ENCODE data around the gene JAKMIP2.

The JAKMIP2 gene

DNA sequence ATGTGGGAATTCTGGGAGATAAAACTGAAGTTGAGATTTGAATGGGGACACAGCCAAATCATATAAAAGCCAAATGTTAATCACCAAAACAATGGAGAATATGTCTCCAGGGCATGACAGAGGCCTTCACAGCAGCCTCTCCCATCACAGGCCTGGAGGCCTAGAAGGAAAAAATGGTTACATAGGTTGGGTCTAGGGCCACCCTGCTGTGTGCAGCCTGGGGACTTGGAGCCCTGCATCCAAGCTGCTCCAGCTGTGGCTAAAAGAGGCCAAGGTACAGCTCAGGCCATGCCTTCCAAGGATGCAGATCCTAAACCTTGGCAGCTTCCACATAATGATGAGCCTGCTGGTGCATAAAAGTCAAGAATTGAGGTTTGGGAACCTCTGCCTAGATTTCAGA lies 85.1 kb downstream of the JAKMIP2 start:
- no peak for DNase-seq (ENCODE audit: low read depth)

DNA sequence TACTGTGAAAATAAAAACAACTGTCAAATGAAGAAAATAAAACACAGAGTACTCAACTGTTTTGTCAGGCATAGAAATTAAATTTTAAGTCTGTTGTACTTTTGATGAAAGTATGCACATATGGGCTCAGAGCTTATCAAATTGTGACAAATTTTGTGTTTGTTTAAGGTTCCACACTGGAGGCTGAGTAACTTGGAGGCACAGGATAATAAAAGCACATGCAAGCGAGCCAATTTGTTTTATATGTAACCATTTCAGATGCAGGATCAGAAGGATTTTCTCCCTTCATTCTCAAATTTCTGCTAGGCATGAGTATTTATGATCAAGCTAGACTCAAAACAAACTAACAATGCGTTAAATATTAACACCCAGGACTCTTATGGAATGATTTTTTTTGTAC lies 87.8 kb downstream of the JAKMIP2 start:
- no peak for DNase-seq (ENCODE audit: low read depth)

DNA sequence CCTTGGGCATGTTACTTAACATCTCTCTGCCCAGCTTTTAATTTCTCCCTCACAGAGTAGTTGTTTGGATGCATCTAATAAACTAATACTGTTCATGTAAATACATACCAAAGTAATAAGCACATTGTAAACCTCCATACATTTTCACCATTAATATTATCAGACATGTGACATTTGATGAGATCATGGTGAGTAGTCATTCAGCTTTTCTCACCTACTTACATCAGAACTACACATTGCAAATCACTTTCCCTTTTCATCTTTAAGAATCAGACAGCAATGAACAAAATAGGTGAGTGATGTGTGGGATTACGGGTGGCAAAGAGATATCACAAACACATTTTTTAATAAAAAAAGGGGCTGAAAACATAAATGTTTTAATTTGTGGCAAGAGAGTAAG lies 89.3 kb downstream of the JAKMIP2 start:
- DNase-seq (ENCODE audit: low read depth) = no peak

DNA sequence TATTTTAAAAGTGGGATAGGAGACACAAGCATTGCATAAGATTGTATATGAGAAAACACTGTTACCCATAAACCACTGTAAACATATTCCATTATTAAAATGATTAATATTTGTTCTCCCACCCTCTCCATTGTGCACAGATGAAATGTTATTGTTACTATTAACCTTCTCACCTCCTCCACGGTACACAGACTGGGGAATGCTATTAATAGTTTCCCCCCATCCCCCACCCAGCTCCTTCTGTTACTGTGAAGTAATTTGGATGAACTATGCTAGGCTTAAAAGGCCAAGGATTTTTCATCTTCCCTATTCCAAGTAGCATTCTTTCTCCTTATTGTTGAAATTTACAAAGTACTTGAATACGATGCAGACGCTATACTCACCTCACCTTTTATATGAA lies 91.4 kb downstream of the JAKMIP2 start:
- DNase-seq (ENCODE audit: low read depth) = no peak

DNA sequence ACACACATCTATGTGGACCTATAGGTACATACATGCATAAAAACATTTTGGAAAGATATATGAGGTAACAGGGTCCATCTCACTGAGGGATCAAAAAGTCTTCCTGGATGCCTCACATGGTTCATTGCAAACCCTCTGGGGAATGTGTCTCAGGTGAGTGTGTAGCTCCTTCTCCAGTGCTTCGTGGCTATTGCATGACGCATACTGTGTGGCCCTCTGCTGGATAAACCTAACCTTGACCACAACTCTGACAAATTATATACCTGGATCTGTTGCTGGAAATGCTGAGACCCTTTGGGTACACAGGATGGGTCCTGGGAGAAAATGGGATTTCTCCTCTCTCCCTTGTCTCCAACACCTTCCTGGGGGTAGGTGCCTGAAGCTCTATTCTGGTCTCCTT lies 91.9 kb downstream of the JAKMIP2 start:
- no peak for DNase-seq (ENCODE audit: low read depth)

DNA sequence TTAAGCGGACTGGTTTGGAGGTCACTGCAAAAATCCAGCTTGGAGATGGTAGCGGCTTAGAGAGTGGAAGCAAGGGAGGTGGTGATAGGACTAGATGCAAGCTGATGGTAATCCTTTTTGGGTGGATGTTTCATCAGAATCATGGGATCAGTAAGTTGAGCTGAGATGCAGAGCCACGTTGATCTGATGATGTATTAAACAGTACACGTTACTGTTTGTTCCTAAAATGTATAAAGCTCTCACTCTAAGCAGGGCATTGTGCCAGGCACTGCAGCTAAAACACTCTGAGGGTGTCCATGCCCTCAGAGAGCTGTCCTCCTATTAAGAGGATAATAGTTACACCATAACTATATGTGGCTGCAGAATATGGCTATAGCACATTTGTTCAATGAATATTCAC lies 93.1 kb downstream of the JAKMIP2 start:
- DNase-seq (ENCODE audit: low read depth) = no peak

DNA sequence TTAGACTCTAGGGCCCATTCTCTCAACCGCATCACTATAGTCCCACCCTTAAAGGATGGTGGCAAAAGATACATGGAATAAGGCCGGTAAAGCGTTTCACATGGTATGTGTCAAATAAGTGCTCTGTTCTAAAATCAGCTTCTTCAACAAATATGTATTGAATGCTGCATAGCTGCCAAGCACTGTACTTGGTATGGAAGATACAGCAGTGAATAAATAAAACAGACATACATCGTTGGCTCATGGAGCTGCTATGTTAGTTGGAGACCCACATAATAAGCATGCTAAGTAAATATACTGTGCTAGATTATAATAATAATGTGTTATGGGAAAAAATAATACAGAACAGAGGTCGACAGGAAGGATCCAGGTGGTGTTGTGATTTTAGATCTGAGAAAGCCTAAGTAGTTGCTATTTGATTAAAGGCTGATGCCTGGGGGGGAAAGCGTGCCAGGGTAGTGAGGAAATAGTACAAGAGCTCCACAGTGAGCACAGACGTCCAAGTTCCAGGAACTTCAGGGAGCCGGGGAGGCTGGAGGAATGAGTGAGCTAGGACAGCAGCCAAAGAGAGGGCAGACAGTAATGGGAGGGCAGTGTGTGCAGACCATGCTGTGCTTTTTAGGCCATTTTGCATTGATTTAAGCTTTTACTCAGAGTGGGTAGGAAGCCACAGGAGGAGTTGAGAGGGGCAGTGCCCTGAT lies 93.7 kb downstream of the JAKMIP2 start:
- DNase-seq (ENCODE audit: low read depth) = no peak

DNA sequence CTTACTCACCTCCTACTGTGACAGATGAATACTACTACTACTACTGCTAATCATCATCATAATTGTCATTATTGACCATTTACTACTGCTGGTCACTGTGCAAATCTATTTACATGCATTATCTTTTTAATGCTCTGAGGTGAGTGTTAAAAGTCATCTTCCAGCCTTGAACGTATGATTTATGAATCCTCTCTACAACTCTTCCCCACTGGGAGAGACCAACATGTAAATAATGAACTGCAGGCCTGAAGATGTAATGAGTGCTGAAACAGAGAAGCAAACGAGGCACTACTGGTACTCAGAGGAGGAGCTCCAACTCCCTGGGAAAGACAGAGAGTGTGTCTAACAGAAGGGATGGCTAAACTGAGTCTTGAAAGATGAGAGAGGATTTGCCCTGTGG lies 95.4 kb downstream of the JAKMIP2 start:
- DNase-seq (ENCODE audit: low read depth) = no peak

DNA sequence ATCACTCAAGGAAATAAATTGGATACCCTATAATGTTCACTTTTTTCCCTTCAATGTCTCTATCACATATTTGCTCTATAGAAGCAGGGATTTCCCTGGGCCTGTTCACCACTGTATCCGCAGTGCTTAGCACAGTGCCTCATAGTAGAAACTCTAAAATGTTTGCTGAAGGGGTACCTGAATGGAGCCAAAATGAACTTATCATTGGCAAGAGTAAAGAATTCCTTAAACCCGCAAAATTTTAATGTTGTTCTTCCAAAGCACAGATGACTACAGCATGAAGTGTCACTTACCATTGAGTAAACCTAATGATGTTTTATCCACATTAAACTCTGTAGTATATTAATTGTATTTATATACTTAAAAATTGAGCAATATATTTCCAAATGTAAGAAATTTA lies 96.1 kb downstream of the JAKMIP2 start:
- no peak for DNase-seq (ENCODE audit: low read depth)

DNA sequence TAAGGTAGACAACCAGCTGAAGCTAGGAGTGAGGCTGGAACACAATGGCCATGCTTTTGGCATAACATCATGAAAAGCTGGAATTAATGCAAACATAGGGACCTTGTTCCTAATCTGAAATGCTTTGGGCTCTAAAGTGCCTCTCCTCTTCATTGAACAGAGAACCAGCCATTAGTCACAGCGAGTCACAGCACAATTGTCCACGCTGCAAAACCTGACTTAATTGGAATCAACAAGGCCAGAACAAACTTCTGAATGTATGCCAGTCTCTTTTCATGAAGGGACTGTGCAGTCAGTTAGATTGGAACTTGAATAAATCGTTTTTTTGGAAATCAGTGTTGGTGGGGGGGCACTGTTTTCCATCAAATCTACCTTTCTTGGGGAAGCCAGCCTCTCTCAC lies 96.5 kb downstream of the JAKMIP2 start:
- no peak for DNase-seq (ENCODE audit: low read depth)

DNA sequence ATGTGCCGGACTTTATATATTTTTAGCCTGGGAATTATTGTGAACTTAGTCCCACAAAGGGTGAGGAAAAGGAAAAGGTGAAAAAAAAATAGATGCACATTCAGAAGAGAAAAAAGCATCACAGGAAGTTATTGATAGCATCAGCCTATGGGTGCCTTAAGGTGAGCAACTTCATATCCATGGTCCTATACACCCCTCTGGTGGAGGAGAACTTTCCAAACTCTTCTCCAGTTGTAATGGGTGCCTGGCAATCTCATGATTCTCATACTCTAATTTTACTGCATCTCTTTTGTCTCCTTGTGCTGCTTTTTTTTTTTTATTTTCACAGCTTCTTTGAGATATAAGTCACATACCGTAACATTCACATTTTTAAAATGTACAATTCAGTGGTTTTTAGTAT lies 107.4 kb downstream of the JAKMIP2 start:
- no peak for DNase-seq (ENCODE audit: low read depth)

DNA sequence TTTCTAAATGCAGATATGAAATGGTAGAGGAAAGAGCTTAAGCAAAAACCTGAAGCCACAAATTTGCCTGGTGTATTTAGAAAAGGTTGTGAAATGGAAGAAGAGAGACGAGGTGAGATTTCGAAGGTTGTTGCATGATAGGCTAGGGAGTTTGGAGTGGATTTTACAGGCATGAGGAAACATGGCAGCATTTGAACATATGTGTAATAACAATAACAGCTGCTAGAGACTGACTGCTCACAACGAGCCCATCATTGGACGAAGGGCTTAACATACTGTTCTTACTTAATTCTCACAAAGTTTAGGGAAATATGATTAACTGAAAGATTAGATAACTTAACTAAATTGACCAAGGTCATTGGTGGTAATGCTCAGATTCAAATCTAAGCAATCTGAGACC lies 108.1 kb downstream of the JAKMIP2 start:
- no peak for DNase-seq (ENCODE audit: low read depth)

DNA sequence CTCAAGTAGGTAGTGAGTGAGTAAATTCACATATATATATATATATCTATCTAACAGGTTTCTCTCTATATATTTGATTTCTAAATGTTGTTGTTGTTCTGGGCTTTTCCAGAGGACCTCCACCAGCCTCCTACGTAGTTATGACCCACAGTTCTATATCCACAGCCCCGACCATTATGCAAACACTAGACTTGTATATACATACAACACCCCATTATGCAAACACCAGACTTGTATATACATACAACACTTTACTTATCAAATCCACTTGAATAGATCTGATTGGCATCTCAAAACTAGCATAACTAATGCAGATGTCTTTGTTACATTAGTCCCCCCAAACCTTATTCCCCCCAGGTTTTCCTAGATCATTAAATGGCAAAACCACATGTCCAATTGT lies 108.7 kb downstream of the JAKMIP2 start:
- DNase-seq (ENCODE audit: low read depth) = no peak

DNA sequence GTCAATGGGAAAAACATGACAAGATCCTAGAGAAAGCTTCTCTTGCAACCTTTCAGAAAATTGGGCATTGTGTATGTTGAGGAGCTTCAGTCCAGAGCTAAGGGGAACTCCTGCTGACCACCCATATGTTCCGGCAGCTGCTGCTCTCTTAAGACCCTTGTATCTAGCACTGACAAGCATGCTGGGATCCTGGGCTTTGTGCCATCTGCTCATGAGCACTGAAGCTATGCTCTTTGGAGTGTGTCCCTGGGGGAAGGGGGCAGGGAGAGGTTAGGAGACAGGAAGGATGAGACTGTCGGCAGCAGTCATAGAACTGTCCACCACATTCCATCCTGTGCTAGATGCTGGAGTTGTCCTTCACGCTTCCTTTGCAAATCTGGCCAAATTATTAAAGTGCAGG lies 109.3 kb downstream of the JAKMIP2 start:
- DNase-seq (ENCODE audit: low read depth) = no peak

DNA sequence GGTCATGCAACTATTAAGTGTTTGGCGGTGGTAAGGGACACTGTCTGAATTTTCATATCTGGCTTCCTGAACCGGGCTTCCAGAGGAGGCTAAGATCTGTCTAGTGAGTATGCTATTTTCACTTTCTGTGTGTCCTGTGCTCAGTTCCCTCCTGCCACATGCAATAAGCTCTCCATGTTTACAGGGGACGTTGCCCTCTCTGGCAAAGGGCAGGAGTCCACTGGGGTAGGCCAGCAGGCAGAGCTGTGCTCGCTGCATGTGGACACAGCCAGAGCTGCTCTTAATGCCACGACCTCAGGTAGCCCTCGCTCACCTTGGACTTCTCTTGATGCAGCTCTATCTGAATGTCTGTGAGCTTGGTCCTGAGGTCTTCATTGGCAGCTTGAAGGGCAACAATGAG lies 111.2 kb downstream of the JAKMIP2 start:
- DNase-seq (ENCODE audit: low read depth) = no peak

DNA sequence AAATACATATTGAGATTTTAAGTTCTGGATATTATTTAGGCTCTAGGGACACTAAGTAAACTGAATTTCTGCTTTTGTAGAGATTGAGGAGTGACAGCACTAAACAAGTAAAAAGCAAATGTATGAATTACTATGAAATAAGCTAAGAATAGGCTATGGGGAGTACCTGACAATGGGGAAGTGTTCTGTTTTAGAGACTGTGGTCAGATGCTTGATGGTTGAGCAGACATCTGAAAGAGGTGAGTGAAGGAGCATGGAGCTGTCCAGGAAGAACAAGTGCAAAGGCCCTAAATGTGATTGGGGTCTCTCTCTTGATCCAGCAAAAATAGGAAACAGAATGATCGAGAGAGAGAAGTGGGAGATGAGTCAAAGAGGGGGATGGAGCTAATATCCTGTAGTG lies 111.7 kb downstream of the JAKMIP2 start:
- DNase-seq (ENCODE audit: low read depth) = no peak

DNA sequence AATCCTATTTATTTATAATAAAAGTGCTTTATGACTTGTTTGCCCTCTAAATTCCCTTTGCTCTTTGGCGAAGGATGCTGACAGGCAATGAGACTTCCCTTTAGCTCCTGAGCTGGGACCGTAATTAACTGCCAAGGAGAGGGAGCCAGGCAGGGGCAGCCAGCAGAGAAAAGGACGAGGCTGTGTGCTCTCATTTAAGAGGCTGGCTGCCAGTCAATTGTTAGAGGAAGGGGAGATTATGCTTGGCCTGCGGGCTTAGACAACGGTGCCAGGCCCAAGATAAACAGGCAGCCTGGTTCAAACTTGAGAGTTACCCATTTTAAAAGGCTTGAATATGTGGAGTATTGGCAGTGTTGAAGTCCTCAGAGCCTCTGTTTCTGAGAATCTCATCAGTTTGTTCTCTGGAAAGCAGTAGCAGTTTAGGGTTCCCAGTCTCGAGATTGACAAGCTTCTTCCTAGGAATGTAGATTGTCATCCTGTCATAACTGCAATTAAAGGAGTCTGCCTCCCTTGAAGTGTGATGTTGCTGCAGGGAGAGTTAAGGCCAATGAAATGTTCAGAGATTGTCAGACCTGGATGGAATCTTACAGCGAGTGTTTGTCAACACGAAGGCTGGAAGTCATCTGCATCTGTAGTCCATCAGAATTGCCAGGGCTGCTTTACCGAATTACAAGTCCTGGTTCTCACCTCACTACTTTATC lies 113.2 kb downstream of the JAKMIP2 start:
- no peak for DNase-seq (ENCODE audit: low read depth)

DNA sequence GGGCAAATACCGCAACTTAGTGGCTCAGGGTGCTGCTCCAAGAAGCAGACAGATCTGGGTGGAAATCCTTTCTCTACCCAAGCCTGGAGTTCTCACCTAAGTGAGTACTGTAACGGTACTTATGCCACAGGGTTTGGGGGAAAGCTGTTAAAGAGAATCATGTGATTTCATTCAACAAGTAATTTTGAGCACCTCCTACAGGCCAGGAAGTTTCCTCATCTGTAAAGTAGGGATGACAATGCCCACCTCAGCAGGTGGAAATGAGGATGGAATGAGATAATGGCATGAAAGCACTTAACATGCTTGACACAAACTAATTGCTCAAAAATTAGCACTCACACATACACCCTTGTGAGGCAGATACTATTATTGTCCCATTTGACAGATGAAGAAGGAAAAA lies 114.1 kb downstream of the JAKMIP2 start:
- no peak for DNase-seq (ENCODE audit: low read depth)

DNA sequence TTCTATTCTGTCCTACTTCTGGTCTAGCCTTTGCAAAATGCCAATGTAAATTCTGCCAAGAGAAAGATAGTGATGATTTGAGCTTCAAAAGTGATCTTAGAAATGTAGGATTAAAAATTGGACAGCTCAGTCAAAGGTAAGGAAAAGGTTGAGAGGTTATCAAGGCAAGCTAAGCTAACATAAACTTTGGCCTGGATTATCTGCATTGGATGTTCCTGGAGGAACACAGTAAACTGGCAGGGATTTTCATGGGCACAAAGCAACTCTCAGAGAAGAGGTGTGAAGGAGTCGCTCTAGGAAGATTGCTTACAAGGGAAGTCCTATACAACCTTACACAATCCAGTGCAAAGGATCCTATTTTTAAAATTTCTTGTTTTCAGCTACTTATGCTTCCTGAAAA lies 115.2 kb downstream of the JAKMIP2 start:
- no peak for DNase-seq (ENCODE audit: low read depth)

DNA sequence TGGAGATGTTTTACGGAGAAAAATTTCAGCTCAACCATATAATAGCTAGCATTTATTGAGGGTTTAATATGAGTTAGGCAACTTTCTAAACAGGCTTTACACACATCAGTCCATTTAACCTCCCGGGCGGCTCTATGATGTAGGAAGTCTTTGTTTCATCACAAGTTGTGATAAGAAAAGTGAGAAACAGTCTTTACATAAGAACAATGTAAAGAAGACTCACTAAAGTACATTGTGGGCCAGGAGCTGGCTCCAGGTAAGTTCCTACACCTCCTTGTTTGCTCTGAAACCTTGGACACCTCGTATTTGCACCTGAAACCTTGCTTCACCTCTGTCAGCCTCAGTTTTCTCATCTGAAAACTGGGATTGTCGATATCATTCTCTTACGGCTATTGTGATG lies 116.1 kb downstream of the JAKMIP2 start:
- DNase-seq (ENCODE audit: low read depth) = no peak

DNA sequence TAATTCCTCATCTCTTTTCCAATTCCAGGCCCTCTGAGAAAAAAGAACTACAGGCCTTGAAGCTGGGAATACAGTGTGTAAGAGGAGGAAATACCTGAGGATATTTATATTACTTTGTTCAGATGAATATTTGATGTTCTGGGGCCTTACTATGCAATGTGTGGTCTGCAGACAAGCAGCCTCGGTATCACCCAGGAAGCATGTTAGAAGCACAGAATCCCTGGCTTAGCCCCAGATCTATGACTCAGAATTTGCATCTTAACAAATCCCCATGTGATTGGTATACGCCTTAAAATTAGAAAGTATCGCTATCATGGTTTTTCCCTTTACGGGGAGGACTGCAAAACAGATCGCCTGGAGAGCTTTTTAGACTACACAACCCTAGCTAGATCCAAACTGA lies 121.0 kb downstream of the JAKMIP2 start:
- DNase-seq (ENCODE audit: low read depth) = no peak

DNA sequence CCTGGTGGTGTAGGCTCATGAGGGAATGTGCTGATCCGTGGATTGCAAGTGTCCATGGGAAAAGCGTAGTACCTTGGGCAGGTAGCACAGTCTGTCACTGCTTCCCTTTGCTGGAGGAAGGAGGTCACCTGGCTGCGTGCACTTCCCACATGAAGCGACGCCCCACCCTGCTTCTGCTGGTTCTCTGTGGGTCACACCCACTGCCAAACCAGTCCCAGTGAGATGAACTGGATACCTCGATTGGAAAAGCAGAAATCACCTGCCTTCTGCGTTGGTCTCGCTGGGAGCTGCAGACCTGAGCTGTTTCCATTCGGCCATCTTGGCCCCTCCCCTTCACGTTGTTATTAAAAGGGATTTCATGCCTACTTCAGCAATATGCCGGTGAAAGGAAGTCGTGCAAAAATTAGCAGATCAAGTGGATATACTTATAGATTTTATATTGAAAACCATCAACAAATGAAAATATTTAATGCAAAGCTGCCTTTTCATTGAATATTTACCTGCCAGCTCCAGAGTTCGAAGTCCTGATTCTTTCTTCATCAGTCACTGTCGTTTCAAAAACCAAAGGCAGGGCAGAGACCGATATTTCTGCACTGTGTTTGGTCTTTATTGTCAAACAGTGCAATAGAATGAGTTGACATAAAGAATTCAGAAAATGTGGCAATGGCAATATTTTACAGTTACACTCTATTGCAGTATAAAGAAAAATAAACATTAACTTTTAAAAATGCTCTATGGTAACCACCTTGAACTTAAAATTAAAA lies 123.2 kb downstream of the JAKMIP2 start:
- no peak for DNase-seq (ENCODE audit: low read depth)

DNA sequence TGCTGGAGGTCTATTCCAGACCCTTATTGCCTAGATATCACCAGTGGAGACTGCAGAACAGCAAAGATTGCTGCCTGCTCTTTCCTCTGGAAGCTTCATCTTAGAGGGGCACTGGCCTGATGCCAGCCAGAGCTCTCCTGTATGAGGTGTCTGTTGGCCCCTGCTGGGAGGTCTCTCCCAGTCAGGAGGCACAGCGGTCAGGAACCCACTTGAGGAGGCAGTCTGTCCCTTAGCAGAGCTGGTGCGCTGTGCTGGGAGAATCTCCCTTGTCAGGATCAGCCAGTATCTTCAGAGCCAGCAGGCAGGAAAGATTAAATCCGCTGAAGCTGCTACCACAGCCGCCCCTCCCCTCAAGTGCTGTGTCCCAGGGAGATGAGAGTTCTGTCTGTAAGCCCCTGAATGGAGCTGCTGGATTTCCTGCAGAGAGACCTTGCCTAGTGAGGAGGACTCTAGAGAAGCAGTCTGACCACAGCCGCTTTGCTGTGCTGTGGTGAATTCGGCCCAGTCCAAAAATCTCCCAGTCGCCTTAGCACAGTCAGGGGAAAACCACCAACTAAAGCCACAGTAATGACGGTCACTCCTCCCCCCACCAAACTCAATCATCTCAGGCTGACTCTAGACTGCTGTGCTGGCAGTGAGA lies 124.1 kb downstream of the JAKMIP2 start:
- DNase-seq (ENCODE audit: low read depth) = peak; percentile 0

Measured in CMK (cell line).